GM12872 (cell line): ENCODE measurements around the gene SEC63.

Experiments
- CTCF ChIP-seq: IDR thresholded peaks from 3 replicates; pipeline ENCODE4 v1.5.1; 2011; ENCODE audit warnings: low read depth, mild to moderate bottlenecking, low read length, moderate library complexity; ENCODE audit not compliant: insufficient read depth

The SEC63 gene

GRCh38 chr6:107871016-107871415 lies 87.0 kb downstream of the SEC63 start:
- TF ChIP-seq CTCF = no peak

- TF ChIP-seq CTCF = no peak
Observed at GRCh38 chr6:107870381-107870780, 87.6 kb downstream of the SEC63 start.

GRCh38 chr6:107869871-107870270 lies 88.1 kb downstream of the SEC63 start:
- no peak for TF ChIP-seq CTCF

DNA sequence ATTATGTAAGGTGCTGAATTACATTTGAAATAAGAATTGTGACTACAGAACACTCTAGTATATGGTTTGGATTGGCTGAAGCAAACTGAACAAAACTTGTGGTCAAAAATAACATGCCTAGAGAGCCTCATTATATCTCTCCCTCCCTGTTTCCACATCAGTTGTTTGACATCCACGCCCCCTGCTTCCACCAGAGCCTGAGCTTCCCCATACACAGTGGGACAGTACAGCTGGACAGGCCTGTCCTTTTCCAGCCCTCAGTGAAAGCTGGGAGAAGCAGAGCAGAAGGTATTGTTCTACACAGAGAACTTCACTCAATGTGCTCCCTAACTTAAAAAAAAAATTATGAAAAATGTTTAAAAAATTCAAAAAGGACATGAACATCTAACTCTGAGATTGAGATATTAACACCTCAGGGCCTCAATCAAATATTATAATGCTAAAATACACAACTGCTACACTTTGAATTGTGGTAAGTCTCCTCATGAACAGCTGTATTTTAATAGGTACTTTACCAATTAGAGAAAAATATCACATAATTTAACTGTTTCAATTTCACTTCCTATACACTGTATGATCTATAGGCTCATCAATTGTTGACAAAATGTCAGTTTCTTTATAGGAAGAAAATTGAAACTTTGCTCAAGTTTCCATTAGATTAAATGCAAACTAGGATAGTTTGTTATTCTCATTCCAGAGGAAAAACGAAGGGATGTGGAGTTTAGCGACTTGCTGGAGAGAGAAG lies 89.0 kb downstream of the SEC63 start:
- no peak for TF ChIP-seq CTCF

GRCh38 chr6:107867302-107867615 lies 90.7 kb downstream of the SEC63 start:
- TF ChIP-seq CTCF = no peak

GRCh38 chr6:107866606-107867301 lies 91.3 kb downstream of the SEC63 start:
- peak; percentile 68 for TF ChIP-seq CTCF

DNA sequence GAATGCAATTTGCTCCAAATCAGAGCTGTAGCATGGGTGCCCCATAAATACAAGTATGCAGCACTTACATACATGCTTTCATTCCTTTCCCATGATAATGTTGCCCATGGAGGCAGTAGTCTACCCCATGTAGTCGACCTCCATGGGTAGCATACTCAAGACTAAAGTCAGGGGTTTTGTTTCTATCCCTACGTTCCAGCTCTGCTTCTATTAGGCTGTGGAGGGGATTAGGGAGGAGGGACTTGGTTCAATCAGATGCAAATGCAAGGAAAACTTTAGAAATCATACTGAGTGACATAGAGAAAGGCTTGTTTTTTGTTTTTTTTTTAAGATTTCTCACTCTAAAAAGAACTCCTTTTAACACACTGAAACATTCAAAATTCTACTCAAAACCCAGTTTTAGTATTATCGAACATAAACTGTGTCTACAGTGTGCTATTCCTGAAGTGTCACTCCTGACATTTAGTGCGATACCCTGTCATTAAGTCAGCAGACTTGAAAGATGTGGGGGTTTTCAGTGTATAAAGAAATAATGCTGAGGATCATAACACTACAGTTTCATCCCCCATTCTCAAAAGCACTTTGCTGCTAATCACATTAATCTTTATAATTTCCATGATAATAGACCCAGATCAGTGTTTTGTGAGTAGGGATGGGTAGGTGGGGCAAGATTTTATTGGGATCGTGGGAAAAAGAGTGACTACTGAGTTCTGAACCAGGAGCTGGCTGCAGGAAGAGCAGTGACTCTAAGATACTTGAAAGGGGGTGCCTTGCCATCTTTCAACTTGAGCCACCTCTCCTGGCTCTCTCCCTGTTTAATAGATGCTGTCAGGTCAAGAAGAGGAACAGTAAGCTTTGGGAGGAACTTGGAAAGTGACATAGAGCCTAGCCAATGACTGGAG lies 93.5 kb downstream of the SEC63 start:
- TF ChIP-seq CTCF = no peak
